ENCODE measurements around the gene EPAS1. TPM values are rescaled to one million over a fixed set of nuclear protein-coding genes. Genes with fewer than 3 reads are reported as not detected.

Gene EPAS1
- total RNA-seq, 1 experiment from 2014 or later: 127 TPM

- BruUV-seq (replicated peaks): no TSS peak
Measured at GRCh38 chr2:46257476-46257875, 39.7 kb upstream of the EPAS1 start.

GRCh38 chr2:46257980-46258379 is 39.2 kb upstream of the EPAS1 start:
- Histone ChIP-seq H4K20me1 (ENCODE audit: insufficient read depth) (no peaks in the 10 kb centered on the region), H3K4me1 (replicated peaks; ENCODE audit: insufficient read depth) (peaks cover 9% of the 10 kb centered on the region), H2AFZ (no peak overlapping the region), H3K4me3 (no peak overlapping the region), H3K9me3 (ENCODE audit: insufficient read depth, low read depth) (no peaks in the 10 kb centered on the region), H3K27me3 (ENCODE audit: insufficient read depth, low read depth) (no peaks in the 10 kb centered on the region), H3K27ac (no peak overlapping the region), H3F3A (ENCODE audit: insufficient read depth, low read depth) (peaks cover 10% of the 10 kb centered on the region; the same call in 1 of the 2 replicates), H3K36me3 (ENCODE audit: low read depth) (no peaks in the 10 kb centered on the region), H3K4me2 (no peak overlapping the region), H3K79me2 (ENCODE audit: low read depth) (no peaks in the 10 kb centered on the region), H3K9me2 (ENCODE audit: insufficient read depth) (no peaks in the 10 kb centered on the region; the same call in 1 of the 2 replicates)
- no peak for TF ChIP-seq CTCF (conservative IDR thresholded peaks at IDR 0.05)
- no peak for DNase-seq
- ChIA-PET CTCF (interaction anchor here (0.7 kb wide), 1 partner anchor 36 kb away, joined by 4 read pairs; no protein-coding TSS in a partner anchor), POLR2A (ENCODE audit: unreplicated experiment) (no interaction called here)
- intact Hi-C loops (cut with micrococcal nuclease; ENCODE audit: unreplicated experiment): no loop called here
- no TSS peak for BruUV-seq (replicated peaks)

More at GRCh38 chr2:46257476-46257875, 39.7 kb upstream of the EPAS1 start:
- H3K27ac ChIP-seq: no peak overlapping the region
- H3K9me3 ChIP-seq (ENCODE audit: insufficient read depth, low read depth): no peaks in the 10 kb centered on the region
- TF ChIP-seq CTCF (conservative IDR thresholded peaks at IDR 0.05) (no peak), EZH2 (IDR thresholded peaks at IDR 0.05; ENCODE audit: low read depth) (no peak)
- H3K4me2 ChIP-seq: no peak overlapping the region
- H3K9me2 ChIP-seq (ENCODE audit: insufficient read depth): no peaks in the 10 kb centered on the region
- H3K79me2 ChIP-seq (ENCODE audit: low read depth): no peaks in the 10 kb centered on the region
- peaks cover 14% of the 10 kb centered on the region for H3K4me1 ChIP-seq (replicated peaks; ENCODE audit: insufficient read depth)
- no peak for DNase-seq
- H4K20me1 ChIP-seq (ENCODE audit: insufficient read depth): no peaks in the 10 kb centered on the region
- no peaks in the 10 kb centered on the region for H3K27me3 ChIP-seq (ENCODE audit: insufficient read depth, low read depth)
- no peak overlapping the region for H3K4me3 ChIP-seq
- H3F3A ChIP-seq (ENCODE audit: insufficient read depth, low read depth): peaks cover 15% of the 10 kb centered on the region; the same call in 1 of the 2 replicates
- no peaks in the 10 kb centered on the region for H3K36me3 ChIP-seq (ENCODE audit: low read depth)
- POLR2A ChIA-PET (ENCODE audit: unreplicated experiment): no interaction called here
- intact Hi-C loops (cut with micrococcal nuclease; ENCODE audit: unreplicated experiment): no loop called here
- CTCF ChIA-PET: interaction anchor here (0.7 kb wide), 1 partner anchor 36 kb away, joined by 4 read pairs; no protein-coding TSS in a partner anchor
- no peak overlapping the region for H2AFZ ChIP-seq

GRCh38 chr2:46258937-46259776 is 38.0 kb upstream of the EPAS1 start:
- BruUV-seq (replicated peaks): no TSS peak
- no peak for DNase-seq
- TF ChIP-seq EZH2 (IDR thresholded peaks at IDR 0.05; ENCODE audit: low read depth) (no peak), CTCF (conservative IDR thresholded peaks at IDR 0.05) (no peak)
- no peaks in the 10 kb centered on the region for H3K27me3 ChIP-seq (ENCODE audit: insufficient read depth, low read depth)
- no peak overlapping the region for H3K4me2 ChIP-seq
- H3K9me3 ChIP-seq (ENCODE audit: insufficient read depth, low read depth): no peaks in the 10 kb centered on the region
- H2AFZ ChIP-seq: no peak overlapping the region
- H3K4me3 ChIP-seq: no peak overlapping the region
- no peaks in the 10 kb centered on the region for H3K4me1 ChIP-seq (replicated peaks; ENCODE audit: insufficient read depth)
- no peaks in the 10 kb centered on the region for H3F3A ChIP-seq (ENCODE audit: insufficient read depth, low read depth)
- H3K36me3 ChIP-seq (ENCODE audit: low read depth): no peaks in the 10 kb centered on the region
- ChIA-PET CTCF (interaction anchor here (0.6 kb wide), 1 partner anchor 204 kb away, joined by 10 read pairs; no protein-coding TSS in a partner anchor), POLR2A (ENCODE audit: unreplicated experiment) (no interaction called here)
- H3K27ac ChIP-seq: no peak overlapping the region
- H4K20me1 ChIP-seq (ENCODE audit: insufficient read depth): no peaks in the 10 kb centered on the region
- H3K9me2 ChIP-seq (ENCODE audit: insufficient read depth): no peaks in the 10 kb centered on the region; the same call in 1 of the 2 replicates
- no peaks in the 10 kb centered on the region for H3K79me2 ChIP-seq (ENCODE audit: low read depth)
- intact Hi-C loops (cut with micrococcal nuclease; ENCODE audit: unreplicated experiment): no loop called here

Measured in PC-9 (cell line).